ENCODE measurements around the gene OR51I2. TPM values are rescaled to one million over a fixed set of nuclear protein-coding genes. Genes with fewer than 3 reads are reported as not detected.

Gene OR51I2
- total and polyA plus RNA-seq, 12 donors, result not detected

- peaks cover 0 to 5% (median 0%) of the 10 kb centered on the region in 7 donors for H3K27me3 ChIP-seq
- ATAC-seq, result no peak
Measured at GRCh38 chr11:5489576-5490357, 40.6 kb downstream of the OR51I2 start.

GRCh38 chr11:5499671-5500070 is 50.5 kb downstream of the OR51I2 start:
- Histone ChIP-seq H3K27me3 (no peaks in the 10 kb centered on the region), H3K9me3 (no peaks in the 10 kb centered on the region), H3K27ac (no peak overlapping the region), H3K4me3 (no peak overlapping the region), H3K4me1 (peaks cover 0 to 5% (median 0%) of the 10 kb centered on the region in 9 donors), H3K36me3 (no peaks in the 10 kb centered on the region)
- 49% methylated on average over 2 of the region's 2 CpGs for WGBS, 2 donors
- ATAC-seq (no peak), DNase-seq (no peak)
- intact Hi-C loops (cut with DNase I), result no loop called here
- no peak for TF ChIP-seq CTCF (IDR thresholded peaks at IDR 0.05)

More at GRCh38 chr11:5489576-5490357, 40.6 kb downstream of the OR51I2 start:
- TF ChIP-seq CTCF (IDR thresholded peaks at IDR 0.05), result no peak
- no peak overlapping the region for H3K27ac ChIP-seq
- no peak overlapping the region for H3K4me3 ChIP-seq
- H3K36me3 ChIP-seq, result no peaks in the 10 kb centered on the region
- H3K9me3 ChIP-seq, result no peaks in the 10 kb centered on the region
- WGBS, 2 donors, result 53 to 55% methylated on average over 5 of the region's 5 CpGs
- H3K4me1 ChIP-seq, result no peaks in the 10 kb centered on the region
- no peak for DNase-seq
- intact Hi-C loops (cut with DNase I), result loop anchor here in 1 of 10 donors (5.0 kb wide), 1 partner anchor 318 kb away; the partner anchor contains the start of gene OR52N2

GRCh38 chr11:5500393-5500801 is 51.3 kb downstream of the OR51I2 start:
- no peak overlapping the region for H3K4me3 ChIP-seq
- no peak overlapping the region for H3K27ac ChIP-seq
- H3K4me1 ChIP-seq, result peaks cover 0 to 5% (median 0%) of the 10 kb centered on the region in 9 donors
- no peaks in the 10 kb centered on the region for H3K27me3 ChIP-seq
- 87 to 91% methylated on average over 6 of the region's 6 CpGs for WGBS, 2 donors
- no peaks in the 10 kb centered on the region for H3K9me3 ChIP-seq
- DNase-seq, result no peak
- TF ChIP-seq CTCF (IDR thresholded peaks at IDR 0.05), result no peak
- intact Hi-C loops (cut with DNase I), result no loop called here
- ATAC-seq, result no peak
- H3K36me3 ChIP-seq, result no peaks in the 10 kb centered on the region

- WGBS, 2 donors, result 86 to 89% methylated on average over 2 of the region's 2 CpGs
Measured at GRCh38 chr11:5504403-5504921, 55.3 kb downstream of the OR51I2 start.

More at GRCh38 chr11:5504403-5504921, 55.3 kb downstream of the OR51I2 start:
- no peak overlapping the region for H3K4me3 ChIP-seq
- intact Hi-C loops (cut with DNase I), result no loop called here
- H3K27ac ChIP-seq, result no peak overlapping the region
- ATAC-seq (no peak), DNase-seq (no peak)
- no peaks in the 10 kb centered on the region for H3K27me3 ChIP-seq
- H3K4me1 ChIP-seq, result peaks cover 0 to 5% (median 0%) of the 10 kb centered on the region in 9 donors
- no peak for TF ChIP-seq CTCF (IDR thresholded peaks at IDR 0.05)
- H3K36me3 ChIP-seq, result no peaks in the 10 kb centered on the region
- no peaks in the 10 kb centered on the region for H3K9me3 ChIP-seq

Data from heart right ventricle (tissue), 16 donors.